SK-N-SH (cell line): Measurements from ENCODE around the gene NBPF1.
"Not testable (repeated sequence)": the region's sequence is repeated elsewhere in the genome, so short reads cannot be mapped to it uniquely, and the experiment has no call there.

ENCODE experiments used
- ELF1 ChIP-seq: IDR thresholded peaks from 2 replicates; pipeline ENCODE4 v1.4.0; 2012
- EP300 ChIP-seq, 2 experiments: IDR thresholded peaks; 2 replicates each; pipeline versions ENCODE4 v1.4.0 to v1.6.1; 2012; ENCODE audit warnings: borderline replicate concordance in 1 of 2, low read depth in 1 of 2, low read length in 1 of 2
- FOXM1 ChIP-seq: IDR thresholded peaks from 2 replicates; pipeline ENCODE4 v1.4.0; 2012; ENCODE audit warnings: low read depth, mild to moderate bottlenecking
- POLR2AphosphoS5 ChIP-seq: IDR thresholded peaks from 2 replicates; pipeline ENCODE4 v1.6.1; 2012; ENCODE audit warnings: low read depth, low read length
- TF ChIP-seq, protein P1 (sequence below): fragments of 200-600 bp; sonication (generic); IDR thresholded peaks from 2 replicates; pipeline ENCODE4 v1.6.1; 2017; ENCODE audit warnings: antibody characterized with exemption, mild to moderate bottlenecking, moderate library complexity
- TF ChIP-seq, protein P2 (sequence below): IDR thresholded peaks from 2 replicates; pipeline ENCODE4 v1.4.0; 2012; ENCODE audit warnings: low read depth
- TF ChIP-seq, protein P3 (sequence below): IDR thresholded peaks from 2 replicates; pipeline ENCODE4 v1.6.1; 2012; ENCODE audit warnings: mild to moderate bottlenecking, low read depth, low read length, moderate library complexity
- TF ChIP-seq, protein P4 (sequence below): fragments of 150-350 bp; IDR thresholded peaks from 2 replicates; pipeline ENCODE4 v1.6.1; 2017; ENCODE audit warnings: antibody characterized with exemption, low read length, low read depth, borderline replicate concordance

- TF ChIP-seq POLR2AphosphoS5; FOXM1; EP300 (IDR thresholded peaks at IDR 0.05; ENCODE audit: borderline replicate concordance in 1 of 2, low read depth in 1 of 2, low read length in 1 of 2); ELF1: not testable (repeated sequence)
- TF ChIP-seq, protein P1, sequence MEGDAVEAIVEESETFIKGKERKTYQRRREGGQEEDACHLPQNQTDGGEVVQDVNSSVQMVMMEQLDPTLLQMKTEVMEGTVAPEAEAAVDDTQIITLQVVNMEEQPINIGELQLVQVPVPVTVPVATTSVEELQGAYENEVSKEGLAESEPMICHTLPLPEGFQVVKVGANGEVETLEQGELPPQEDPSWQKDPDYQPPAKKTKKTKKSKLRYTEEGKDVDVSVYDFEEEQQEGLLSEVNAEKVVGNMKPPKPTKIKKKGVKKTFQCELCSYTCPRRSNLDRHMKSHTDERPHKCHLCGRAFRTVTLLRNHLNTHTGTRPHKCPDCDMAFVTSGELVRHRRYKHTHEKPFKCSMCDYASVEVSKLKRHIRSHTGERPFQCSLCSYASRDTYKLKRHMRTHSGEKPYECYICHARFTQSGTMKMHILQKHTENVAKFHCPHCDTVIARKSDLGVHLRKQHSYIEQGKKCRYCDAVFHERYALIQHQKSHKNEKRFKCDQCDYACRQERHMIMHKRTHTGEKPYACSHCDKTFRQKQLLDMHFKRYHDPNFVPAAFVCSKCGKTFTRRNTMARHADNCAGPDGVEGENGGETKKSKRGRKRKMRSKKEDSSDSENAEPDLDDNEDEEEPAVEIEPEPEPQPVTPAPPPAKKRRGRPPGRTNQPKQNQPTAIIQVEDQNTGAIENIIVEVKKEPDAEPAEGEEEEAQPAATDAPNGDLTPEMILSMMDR, result not testable (repeated sequence)
- TF ChIP-seq, protein P2, sequence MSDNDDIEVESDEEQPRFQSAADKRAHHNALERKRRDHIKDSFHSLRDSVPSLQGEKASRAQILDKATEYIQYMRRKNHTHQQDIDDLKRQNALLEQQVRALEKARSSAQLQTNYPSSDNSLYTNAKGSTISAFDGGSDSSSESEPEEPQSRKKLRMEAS, result not testable (repeated sequence)
- TF ChIP-seq, protein P3, sequence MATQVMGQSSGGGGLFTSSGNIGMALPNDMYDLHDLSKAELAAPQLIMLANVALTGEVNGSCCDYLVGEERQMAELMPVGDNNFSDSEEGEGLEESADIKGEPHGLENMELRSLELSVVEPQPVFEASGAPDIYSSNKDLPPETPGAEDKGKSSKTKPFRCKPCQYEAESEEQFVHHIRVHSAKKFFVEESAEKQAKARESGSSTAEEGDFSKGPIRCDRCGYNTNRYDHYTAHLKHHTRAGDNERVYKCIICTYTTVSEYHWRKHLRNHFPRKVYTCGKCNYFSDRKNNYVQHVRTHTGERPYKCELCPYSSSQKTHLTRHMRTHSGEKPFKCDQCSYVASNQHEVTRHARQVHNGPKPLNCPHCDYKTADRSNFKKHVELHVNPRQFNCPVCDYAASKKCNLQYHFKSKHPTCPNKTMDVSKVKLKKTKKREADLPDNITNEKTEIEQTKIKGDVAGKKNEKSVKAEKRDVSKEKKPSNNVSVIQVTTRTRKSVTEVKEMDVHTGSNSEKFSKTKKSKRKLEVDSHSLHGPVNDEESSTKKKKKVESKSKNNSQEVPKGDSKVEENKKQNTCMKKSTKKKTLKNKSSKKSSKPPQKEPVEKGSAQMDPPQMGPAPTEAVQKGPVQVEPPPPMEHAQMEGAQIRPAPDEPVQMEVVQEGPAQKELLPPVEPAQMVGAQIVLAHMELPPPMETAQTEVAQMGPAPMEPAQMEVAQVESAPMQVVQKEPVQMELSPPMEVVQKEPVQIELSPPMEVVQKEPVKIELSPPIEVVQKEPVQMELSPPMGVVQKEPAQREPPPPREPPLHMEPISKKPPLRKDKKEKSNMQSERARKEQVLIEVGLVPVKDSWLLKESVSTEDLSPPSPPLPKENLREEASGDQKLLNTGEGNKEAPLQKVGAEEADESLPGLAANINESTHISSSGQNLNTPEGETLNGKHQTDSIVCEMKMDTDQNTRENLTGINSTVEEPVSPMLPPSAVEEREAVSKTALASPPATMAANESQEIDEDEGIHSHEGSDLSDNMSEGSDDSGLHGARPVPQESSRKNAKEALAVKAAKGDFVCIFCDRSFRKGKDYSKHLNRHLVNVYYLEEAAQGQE, result not testable (repeated sequence)
- TF ChIP-seq, protein P4, sequence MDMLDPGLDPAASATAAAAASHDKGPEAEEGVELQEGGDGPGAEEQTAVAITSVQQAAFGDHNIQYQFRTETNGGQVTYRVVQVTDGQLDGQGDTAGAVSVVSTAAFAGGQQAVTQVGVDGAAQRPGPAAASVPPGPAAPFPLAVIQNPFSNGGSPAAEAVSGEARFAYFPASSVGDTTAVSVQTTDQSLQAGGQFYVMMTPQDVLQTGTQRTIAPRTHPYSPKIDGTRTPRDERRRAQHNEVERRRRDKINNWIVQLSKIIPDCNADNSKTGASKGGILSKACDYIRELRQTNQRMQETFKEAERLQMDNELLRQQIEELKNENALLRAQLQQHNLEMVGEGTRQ, result not testable (repeated sequence)
Observed at GRCh38 chr1:16520435-16521287, 92.7 kb downstream of the NBPF1 start.
